Osteocyte (in vitro differentiated cells): ENCODE results near the gene MINDY2. TPM values are rescaled to one million over a fixed set of nuclear protein-coding genes. Genes with fewer than 3 reads are reported as not detected.
A peak's percentile ranks its signal among the peaks of the same experiment; 100 is the strongest.

Experiments
- DNase-seq: peaks from one replicate; pipeline ENCODE4 v3.0.0; 2021; ENCODE audit warnings: mixed read lengths; ENCODE audit not compliant: unreplicated experiment; ENCODE audit errors: extremely low spot score
- H3K27ac Mint-ChIP-seq: one replicate; pipeline ENCODE4 v1.8.0; 2021; ENCODE audit warnings: mild to moderate bottlenecking, mixed read lengths; ENCODE audit not compliant: unreplicated experiment
- H3K27me3 Mint-ChIP-seq: one replicate; pipeline ENCODE4 v1.8.0; 2021; ENCODE audit warnings: mixed read lengths; ENCODE audit not compliant: unreplicated experiment
- H3K36me3 Mint-ChIP-seq: one replicate; pipeline ENCODE4 v1.8.0; 2021; ENCODE audit warnings: mixed read lengths; ENCODE audit not compliant: unreplicated experiment
- H3K4me1 Mint-ChIP-seq: one replicate; pipeline ENCODE4 v1.8.0; 2021; ENCODE audit warnings: mixed read lengths; ENCODE audit not compliant: unreplicated experiment
- H3K4me3 Mint-ChIP-seq: one replicate; pipeline ENCODE4 v1.8.0; 2021; ENCODE audit warnings: mild to moderate bottlenecking, moderate library complexity, mixed read lengths; ENCODE audit not compliant: unreplicated experiment
- H3K9me3 Mint-ChIP-seq: one replicate; pipeline ENCODE4 v1.8.0; 2021; ENCODE audit warnings: mixed read lengths; ENCODE audit not compliant: unreplicated experiment
- total RNA-seq: library from RNA; stranded (reverse); gene quantifications from 2 replicates; pipeline ENCODE4 v1.2.1, GENCODE V29; 2021
- TF ChIP-seq, protein P1 (sequence below): fragments of 200-600 bp; sonication (generic); IDR thresholded peaks from 2 replicates; pipeline ENCODE4 v1.5.0; 2021; ENCODE audit warnings: antibody characterized with exemption, mild to moderate bottlenecking, moderate library complexity

MINDY2 gene
- total RNA-seq, 1 donor from 2014 or later: 18.6 TPM

DNA sequence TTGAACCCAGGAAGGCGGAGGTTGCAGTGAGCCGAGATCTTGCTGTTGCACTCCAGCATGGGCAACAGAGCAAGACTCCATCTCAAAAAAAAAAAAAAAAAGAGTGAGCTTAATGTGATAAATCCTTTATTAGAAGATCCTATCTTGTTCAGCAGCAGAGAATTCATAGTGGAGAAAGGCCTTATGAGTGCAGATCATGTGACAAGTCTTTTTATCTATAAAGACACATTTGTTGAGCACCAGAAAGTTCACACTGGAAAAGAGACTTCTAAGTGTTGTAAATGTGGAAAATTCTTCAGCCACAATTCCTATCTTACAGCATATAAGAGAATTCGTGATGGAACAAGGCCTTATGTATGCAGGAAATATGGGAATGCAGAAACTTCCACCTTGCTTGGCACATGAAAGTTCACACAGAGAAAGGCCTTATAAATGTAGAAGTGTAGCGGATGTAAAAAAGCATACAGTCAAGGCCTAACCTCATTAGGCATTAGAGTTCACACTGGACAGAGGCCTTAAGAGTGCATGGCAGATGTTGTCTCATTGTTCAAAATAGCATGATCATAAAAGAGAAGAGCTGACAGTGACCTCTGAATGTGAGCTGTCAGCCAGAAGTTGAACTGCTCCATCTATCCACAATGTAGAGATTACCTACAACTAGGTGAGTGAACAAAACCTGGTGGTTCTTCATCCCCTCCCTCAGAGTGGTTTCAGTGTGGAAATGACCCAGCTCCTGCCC is 38.3 kb upstream of the MINDY2 start:
- Mint-ChIP-seq H3K9me3 (no peaks in the 10 kb centered on the region), H3K27me3 (no peaks in the 10 kb centered on the region), H3K4me3 (no peak overlapping the region), H3K36me3 (peaks cover 3% of the 10 kb centered on the region), H3K27ac (peak overlapping the region; percentile 18), H3K4me1 (peaks cover 35% of the 10 kb centered on the region)
- TF ChIP-seq, protein P1, sequence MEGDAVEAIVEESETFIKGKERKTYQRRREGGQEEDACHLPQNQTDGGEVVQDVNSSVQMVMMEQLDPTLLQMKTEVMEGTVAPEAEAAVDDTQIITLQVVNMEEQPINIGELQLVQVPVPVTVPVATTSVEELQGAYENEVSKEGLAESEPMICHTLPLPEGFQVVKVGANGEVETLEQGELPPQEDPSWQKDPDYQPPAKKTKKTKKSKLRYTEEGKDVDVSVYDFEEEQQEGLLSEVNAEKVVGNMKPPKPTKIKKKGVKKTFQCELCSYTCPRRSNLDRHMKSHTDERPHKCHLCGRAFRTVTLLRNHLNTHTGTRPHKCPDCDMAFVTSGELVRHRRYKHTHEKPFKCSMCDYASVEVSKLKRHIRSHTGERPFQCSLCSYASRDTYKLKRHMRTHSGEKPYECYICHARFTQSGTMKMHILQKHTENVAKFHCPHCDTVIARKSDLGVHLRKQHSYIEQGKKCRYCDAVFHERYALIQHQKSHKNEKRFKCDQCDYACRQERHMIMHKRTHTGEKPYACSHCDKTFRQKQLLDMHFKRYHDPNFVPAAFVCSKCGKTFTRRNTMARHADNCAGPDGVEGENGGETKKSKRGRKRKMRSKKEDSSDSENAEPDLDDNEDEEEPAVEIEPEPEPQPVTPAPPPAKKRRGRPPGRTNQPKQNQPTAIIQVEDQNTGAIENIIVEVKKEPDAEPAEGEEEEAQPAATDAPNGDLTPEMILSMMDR: no peak
- no peak for DNase-seq

- no peak for DNase-seq
- no peak overlapping the region for H3K27ac Mint-ChIP-seq
- no peaks in the 10 kb centered on the region for H3K36me3 Mint-ChIP-seq
- no peak overlapping the region for H3K4me3 Mint-ChIP-seq
- peaks cover 41% of the 10 kb centered on the region for H3K4me1 Mint-ChIP-seq
- H3K9me3 Mint-ChIP-seq: no peaks in the 10 kb centered on the region
- H3K27me3 Mint-ChIP-seq: no peaks in the 10 kb centered on the region
- TF ChIP-seq, protein P1: no peak
Measured at GRCh38 chr15:58734859-58735258, 36.2 kb upstream of the MINDY2 start.

GRCh38 chr15:58736018-58736643 is 35.0 kb upstream of the MINDY2 start:
- Mint-ChIP-seq H3K9me3 (no peaks in the 10 kb centered on the region), H3K27ac (no peak overlapping the region), H3K4me1 (peaks cover 41% of the 10 kb centered on the region), H3K36me3 (no peaks in the 10 kb centered on the region), H3K4me3 (no peak overlapping the region), H3K27me3 (no peaks in the 10 kb centered on the region)
- no peak for DNase-seq
- TF ChIP-seq, protein P1: no peak

DNA sequence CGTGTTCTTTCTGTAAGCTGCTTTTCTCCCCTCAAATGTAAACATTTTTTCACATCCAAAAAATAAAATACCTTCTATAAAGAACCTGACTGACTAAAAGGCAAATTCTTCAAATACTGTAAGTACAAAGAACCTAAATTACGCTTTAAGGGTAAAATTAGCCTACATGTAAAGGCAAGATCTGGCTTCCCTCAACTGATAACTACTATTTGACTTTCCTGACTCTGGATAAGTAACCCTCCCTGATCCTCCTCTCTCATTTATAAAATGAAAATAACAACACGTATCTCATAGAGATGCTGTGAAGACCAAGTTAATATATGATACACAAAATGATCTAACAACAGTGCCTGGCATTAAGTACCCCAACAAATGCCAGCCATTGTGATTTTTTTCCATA is 33.8 kb upstream of the MINDY2 start:
- no peak for DNase-seq
- Mint-ChIP-seq H3K27ac (no peak overlapping the region), H3K36me3 (no peaks in the 10 kb centered on the region), H3K4me1 (peaks cover 44% of the 10 kb centered on the region), H3K4me3 (no peak overlapping the region), H3K9me3 (no peaks in the 10 kb centered on the region), H3K27me3 (no peaks in the 10 kb centered on the region)
- TF ChIP-seq, protein P1: no peak

- Mint-ChIP-seq H3K27me3 (no peaks in the 10 kb centered on the region), H3K4me1 (peaks cover 46% of the 10 kb centered on the region), H3K36me3 (no peaks in the 10 kb centered on the region), H3K4me3 (no peak overlapping the region), H3K27ac (no peak overlapping the region), H3K9me3 (no peaks in the 10 kb centered on the region)
- TF ChIP-seq, protein P1: no peak
- no peak for DNase-seq
Measured at GRCh38 chr15:58738046-58738707, 32.9 kb upstream of the MINDY2 start.
